Stimulated activated CD4-positive, alpha-beta T cell treated with anti-CD3 and anti-CD28 coated beads, TNF-alpha, amount 100 ng/mL, for 1 hour (primary cell): ENCODE results near the gene TMC6.
"Not testable (repeated sequence)": the region's sequence is repeated elsewhere in the genome, so short reads cannot be mapped to it uniquely, and the experiment has no call there.

Source experiments
- DNase-seq, 3 donors: peaks; one replicate each; pipeline ENCODE4 v3.0.0-alpha.2; 2020; ENCODE audit warnings: low read depth in 3 of 3, low spot score in 1 of 3

TMC6 gene

GRCh38 chr17:78124081-78124835 is 4.3 kb downstream of the TMC6 start:
- DNase-seq: no peak

DNA sequence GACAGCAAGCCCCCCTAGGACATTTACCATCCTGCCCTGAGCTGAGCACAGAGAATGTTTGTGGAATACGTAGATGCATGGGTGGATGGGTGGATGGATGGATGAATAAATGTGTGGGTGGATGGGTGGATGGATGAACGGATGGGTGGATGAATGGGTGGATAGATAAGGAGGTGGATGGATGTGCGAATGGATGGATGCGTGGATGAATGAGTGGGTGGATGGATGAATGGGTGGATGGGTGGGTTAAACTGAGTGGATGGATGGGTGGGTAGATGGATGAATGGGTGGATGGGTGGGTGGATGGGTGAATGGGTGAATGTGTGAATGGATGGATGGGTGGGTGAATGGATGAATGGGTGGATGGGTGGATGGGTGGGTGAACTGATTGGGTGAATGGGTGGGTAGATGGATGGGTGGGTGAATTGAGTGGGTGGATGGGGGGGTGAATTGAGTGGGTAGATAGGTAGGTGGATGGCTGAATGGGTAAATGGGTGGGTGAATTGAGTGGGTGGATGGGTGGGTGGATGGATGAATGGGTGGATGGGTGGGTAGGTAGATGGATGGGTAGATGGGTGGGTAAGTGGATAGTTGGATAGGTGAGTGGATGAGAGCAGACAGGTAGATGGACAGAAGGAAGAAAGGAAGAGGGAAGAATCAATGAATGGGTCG is 5.2 kb downstream of the TMC6 start:
- no peak for DNase-seq

DNA sequence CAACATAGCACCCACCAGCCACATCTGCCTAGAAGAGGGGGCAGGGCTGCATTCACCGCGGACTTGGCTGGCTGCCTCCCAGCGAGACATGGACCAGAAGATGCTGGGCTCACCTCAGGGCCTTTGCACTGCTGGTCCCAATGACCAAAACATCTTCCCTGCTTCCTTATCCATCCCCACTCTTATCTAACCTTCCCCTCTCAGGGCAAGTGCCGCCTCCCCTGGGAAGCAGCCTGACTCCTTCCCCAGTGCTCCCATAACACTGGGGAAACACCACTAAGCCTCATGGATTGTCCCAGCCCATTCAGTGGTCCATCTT is 5.7 kb downstream of the TMC6 start:
- DNase-seq: no peak

DNA sequence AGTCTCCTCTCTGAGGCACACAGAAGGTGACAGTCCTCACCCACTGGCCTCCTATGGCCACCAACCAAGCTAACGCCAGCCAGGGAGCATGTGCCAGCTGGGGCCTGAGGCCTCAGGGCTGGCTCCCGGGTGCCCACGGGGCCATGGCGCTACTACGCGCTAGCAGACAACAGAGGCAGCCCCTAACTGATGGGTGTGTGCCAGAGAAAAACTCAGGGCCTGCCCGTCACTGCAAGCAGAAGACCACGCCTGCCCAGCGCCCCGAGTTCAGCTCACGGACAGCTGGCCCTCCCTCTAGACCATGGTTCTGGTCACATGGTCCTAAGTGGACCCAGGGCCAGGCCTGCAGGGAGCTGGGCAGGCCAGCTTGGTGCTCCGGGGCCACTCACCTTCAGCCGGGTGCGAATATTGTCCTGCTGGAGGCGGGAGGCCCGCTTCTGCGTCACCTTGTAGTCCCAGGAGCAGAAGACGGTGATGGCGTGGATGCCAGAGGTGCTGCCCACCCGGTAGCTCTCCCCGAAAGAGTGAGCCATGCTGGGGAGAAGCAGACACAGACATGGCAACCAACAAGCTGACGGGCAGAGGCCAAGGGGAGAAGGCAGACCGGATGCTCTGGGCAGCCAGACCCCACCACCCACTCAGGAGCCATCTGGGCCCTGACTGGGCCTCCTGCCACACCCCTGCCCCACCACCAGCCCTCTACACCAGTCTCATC is 6.2 kb downstream of the TMC6 start:
- DNase-seq: no peak

GRCh38 chr17:78121801-78122215 is 6.7 kb downstream of the TMC6 start:
- DNase-seq: no peak

DNA sequence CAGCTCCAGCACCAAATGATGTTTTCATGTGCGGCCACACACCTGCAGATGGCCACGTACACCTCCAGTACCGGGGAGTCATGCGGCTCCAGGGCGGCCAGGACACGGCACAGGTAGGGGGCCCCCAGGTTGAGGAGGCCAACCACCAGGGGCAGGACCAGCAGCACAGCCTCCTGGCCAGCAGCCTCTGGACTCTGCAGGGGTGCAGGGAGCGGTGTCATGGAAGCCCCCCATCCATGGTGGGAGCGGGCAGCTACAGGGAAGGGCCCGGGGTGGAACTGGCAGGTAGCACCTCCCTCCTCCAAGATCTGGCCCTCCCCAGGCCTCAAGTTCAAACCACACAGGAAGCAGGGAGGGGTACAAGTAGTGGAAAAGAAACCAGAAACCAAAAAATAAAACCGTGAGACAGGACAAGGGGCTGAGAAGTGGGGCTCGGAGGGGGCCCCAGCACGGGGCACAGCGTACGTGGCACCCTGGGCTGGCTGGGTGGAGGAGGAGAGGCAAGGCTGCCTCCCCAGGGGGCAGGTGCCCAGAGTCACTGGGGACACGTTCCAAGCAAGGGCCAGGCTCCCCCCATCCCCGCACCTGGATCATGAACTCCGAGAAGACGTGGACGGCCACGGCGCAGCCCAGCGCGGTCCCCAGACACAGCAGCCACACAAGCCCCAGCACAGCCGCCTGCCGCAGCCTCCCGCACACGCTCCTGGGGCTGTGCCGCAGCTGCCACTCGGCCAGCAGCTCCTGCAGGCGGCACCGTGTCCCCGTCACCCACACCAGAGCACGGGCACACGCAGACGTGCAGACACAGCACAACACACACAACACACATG is 7.4 kb downstream of the TMC6 start:
- DNase-seq: no peak

- no peak for DNase-seq
These were observed 8.0 kb downstream of the TMC6 start for GRCh38 chr17:78120537-78120936.

- no peak for DNase-seq
These were observed 9.7 kb downstream of the TMC6 start for GRCh38 chr17:78118801-78119241.

- no peak for DNase-seq
These were observed 11.3 kb downstream of the TMC6 start for GRCh38 chr17:78117027-78117981.

GRCh38 chr17:78116411-78116810 is 12.1 kb downstream of the TMC6 start:
- DNase-seq: no peak

- not testable (repeated sequence) for DNase-seq
These were observed 12.8 kb downstream of the TMC6 start for GRCh38 chr17:78115803-78116202.

DNA sequence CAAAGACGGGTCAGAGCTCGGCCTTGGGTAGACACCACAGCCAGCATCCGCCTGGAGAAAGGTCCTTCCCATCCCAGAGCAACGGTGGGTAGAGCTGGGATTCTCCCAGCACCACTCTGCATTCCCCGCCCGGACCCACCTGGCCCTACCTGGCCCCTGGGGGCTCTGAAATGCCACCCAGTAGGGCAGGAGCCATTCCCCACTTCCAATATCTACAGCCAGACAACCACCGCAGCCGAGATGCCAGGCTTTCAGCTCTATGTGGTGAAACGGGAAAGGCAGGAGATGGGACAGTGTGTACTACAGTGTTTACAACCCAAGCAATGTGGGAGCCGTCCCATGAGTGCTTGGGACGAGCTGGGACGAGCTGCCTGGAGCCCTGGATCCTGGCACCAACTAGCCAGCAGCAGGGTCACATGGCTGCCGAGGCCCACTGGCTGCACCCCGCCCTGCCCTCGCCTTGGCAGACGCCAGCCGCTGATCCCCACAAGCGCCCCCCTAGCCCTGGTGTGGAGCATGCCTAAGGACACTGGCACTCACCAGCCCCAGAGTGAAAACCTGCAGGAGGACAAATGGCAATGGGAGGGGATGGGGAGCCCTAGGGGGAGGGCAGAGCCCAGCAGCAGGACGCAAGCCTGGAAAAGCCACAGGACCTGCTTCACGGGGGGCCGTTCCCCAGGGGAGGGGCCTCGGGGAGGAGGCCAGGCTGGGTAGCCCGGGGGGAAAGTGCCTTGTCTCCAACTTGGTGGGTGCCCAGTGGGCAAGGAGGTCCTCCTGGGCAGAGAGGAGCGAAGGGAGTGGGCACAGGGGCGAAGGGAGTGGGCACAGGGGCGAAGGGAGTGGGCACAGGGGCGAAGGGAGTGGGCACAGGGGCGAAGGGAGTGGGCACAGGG is 13.5 kb downstream of the TMC6 start:
- no peak for DNase-seq

DNA sequence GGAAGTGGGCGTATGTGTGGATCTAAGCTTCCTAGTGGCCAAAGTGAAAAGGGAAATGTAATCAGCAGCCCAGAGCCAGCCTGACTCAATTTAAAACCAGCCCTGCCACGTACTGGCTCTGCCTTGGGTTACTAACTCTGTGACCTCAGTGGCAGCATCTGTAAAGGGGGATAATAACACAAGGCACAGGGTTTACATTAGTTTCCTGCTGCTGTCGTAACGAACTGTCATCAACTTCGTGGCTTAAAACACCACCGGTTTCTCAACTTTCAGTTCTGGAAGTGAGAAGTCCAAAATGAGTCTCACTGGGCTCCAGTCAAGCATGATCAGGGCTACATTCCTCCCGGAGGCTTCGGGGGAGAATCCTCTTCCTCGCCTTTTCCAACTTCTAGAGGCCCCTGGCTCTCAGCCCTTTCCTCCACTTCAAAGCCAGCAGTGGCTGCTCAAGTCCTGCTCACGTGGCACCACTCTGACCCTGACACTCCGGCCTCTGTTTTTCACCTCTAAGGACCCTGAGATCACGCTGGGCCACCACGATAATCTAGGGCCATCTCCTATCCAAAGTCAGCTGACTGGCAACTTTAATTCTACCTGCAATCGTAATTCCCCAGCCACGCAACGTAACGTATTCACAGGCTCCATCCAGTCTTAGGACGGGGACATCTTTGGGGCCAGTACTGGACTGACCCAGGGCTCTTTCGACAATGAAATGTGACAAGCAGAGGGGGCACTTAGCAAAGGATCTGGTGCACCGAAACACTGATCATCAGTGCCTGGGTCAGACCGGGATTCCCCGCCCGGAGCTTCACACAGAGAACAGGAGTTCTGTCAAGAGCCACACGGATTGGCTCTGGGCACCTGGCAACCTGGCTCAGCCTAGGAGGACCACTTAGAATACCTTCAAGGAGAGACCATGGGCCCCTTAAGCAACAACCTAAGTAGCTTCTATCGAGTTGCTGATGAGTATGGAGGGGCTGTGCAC is 14.5 kb downstream of the TMC6 start:
- no peak for DNase-seq

- peak in 2 of 3 donors; percentile 67 to 87 for DNase-seq
These were observed 15.8 kb downstream of the TMC6 start for GRCh38 chr17:78112518-78113471.

- DNase-seq: no peak
These were observed 16.6 kb downstream of the TMC6 start for GRCh38 chr17:78111727-78112517.
